HAP-1 (cell line): ENCODE data around the gene PPFIBP1.
"Not testable (repeated sequence)": the region's sequence is repeated elsewhere in the genome, so short reads cannot be mapped to it uniquely, and the experiment has no call there.

Experiments used
- DNase-seq, 2 experiments: peaks; one replicate each; pipeline ENCODE4 v3.0.0-alpha.2; 2016 to 2020; ENCODE audit warnings: low spot score in 2 of 2
- H3K27me3 ChIP-seq: fragments of 250-450 bp; sonication (Bioruptor Pico); 2 replicates; pipeline ENCODE4 v1.5.1; 2020; ENCODE audit warnings: low read depth, mild to moderate bottlenecking, moderate library complexity
- H3K36me3 ChIP-seq: fragments of 250-450 bp; sonication (Bioruptor Pico); replicated peaks from 2 replicates; pipeline ENCODE4 v1.5.1; 2020; ENCODE audit warnings: mild to moderate bottlenecking
- H3K4me1 ChIP-seq: fragments of 250-450 bp; sonication (Bioruptor Pico); 2 replicates; pipeline ENCODE4 v1.5.1; 2020; ENCODE audit warnings: mild to moderate bottlenecking
- H3K4me3 ChIP-seq: fragments of 250-450 bp; sonication (Bioruptor Pico); 2 replicates; pipeline ENCODE4 v1.5.1; 2020; ENCODE audit warnings: mild to moderate bottlenecking, moderate library complexity
- H3K9me3 ChIP-seq: fragments of 250-450 bp; sonication (Bioruptor Pico); 2 replicates; pipeline ENCODE4 v1.5.1; 2020; ENCODE audit warnings: mild to moderate bottlenecking, moderate library complexity
- in situ Hi-C: fragments of 300-500 bp; cut with MboI; formaldehyde crosslinking; loops from 3 replicates; pipeline ENCODE4 v1.14.3; 2020; ENCODE audit warnings: low sequenced_read_pairs, inconsistent platforms, mixed read lengths

The PPFIBP1 gene

GRCh38 chr12:27710592-27711316 is 186.7 kb downstream of the PPFIBP1 start, which contains the start of gene MRPS35:
MRPS35 (plus strand) TSS chr12:27710832; CDS start chr12:27710844, 12 bp downstream.
- Histone ChIP-seq H3K36me3 (peaks cover 5% of the 10 kb centered on the region; the same call in 1 of the 2 replicates), H3K4me1 (peaks cover 8% of the 10 kb centered on the region), H3K4me3 (peak within 1 kb of the TSS; percentile 85), H3K27me3 (no peaks in the 10 kb centered on the region), H3K9me3 (no peaks in the 10 kb centered on the region)
- in situ Hi-C loops = no loop called here
- DNase-seq = peak; percentile 79 to 92

- in situ Hi-C loops = no loop called here
- Histone ChIP-seq H3K9me3 (no peaks in the 10 kb centered on the region), H3K27me3 (no peaks in the 10 kb centered on the region), H3K4me1 (peaks cover 8% of the 10 kb centered on the region), H3K4me3 (peak overlapping the region; percentile 85), H3K36me3 (peaks cover 11% of the 10 kb centered on the region)
- DNase-seq = peak; percentile 36 to 42
These were observed 187.3 kb downstream of the PPFIBP1 start for GRCh38 chr12:27711317-27711682.

DNA sequence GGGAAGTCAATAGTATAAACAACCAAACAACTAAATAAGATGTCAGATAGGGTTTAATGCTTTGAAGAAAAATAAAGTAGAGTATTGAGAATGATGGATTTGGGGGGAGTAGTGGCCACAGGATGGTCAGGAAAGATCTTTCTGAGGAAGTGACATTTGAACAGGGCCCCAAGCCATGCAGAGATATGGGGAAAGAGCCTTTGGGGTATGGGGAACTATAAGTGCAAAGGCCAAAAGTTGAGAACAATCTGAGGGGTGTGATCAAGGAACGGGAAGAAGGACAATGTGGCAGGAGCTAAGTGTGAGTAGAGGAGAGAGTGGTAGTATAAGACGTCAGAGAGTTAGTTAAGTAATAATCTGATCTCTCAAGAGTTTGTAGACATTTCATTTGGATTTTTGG is 188.0 kb downstream of the PPFIBP1 start:
- DNase-seq = no peak
- H3K9me3 ChIP-seq = no peaks in the 10 kb centered on the region
- H3K36me3 ChIP-seq = peaks cover 15% of the 10 kb centered on the region
- in situ Hi-C loops = no loop called here
- H3K4me3 ChIP-seq = no peak overlapping the region
- H3K4me1 ChIP-seq = peaks cover 8% of the 10 kb centered on the region
- no peaks in the 10 kb centered on the region for H3K27me3 ChIP-seq

- no peaks in the 10 kb centered on the region for H3K4me1 ChIP-seq
- H3K27me3 ChIP-seq = no peaks in the 10 kb centered on the region
- H3K4me3 ChIP-seq = no peak overlapping the region
- in situ Hi-C loops = no loop called here
- H3K9me3 ChIP-seq = no peaks in the 10 kb centered on the region
- DNase-seq = no peak
- H3K36me3 ChIP-seq = peaks cover 33% of the 10 kb centered on the region
These were observed 199.2 kb downstream of the PPFIBP1 start for GRCh38 chr12:27723212-27723611.

- peaks cover 20% of the 10 kb centered on the region for H3K36me3 ChIP-seq
These were observed 206.1 kb downstream of the PPFIBP1 start for GRCh38 chr12:27730097-27730588.

GRCh38 chr12:27732281-27732680 is 208.3 kb downstream of the PPFIBP1 start:
- H3K4me3 ChIP-seq = no peak overlapping the region
- H3K36me3 ChIP-seq = peaks cover 20% of the 10 kb centered on the region
- H3K4me1 ChIP-seq = 0 out of 2 replicates have a peak, but pooled peaks cover 3% of the 10 kb centered on the region
- no peaks in the 10 kb centered on the region for H3K9me3 ChIP-seq
- no peak for DNase-seq
- H3K27me3 ChIP-seq = no peaks in the 10 kb centered on the region
- in situ Hi-C loops = loop anchor here (10.0 kb wide), 1 partner anchor 213 kb away; no protein-coding TSS in a partner anchor

More at GRCh38 chr12:27730097-27730588, 206.1 kb downstream of the PPFIBP1 start:
- in situ Hi-C loops = loop anchor here (10.0 kb wide), 1 partner anchor 215 kb away; no protein-coding TSS in a partner anchor
- Histone ChIP-seq H3K27me3 (no peaks in the 10 kb centered on the region), H3K9me3 (no peaks in the 10 kb centered on the region), H3K4me1 (0 out of 2 replicates have a peak, but pooled peaks cover 3% of the 10 kb centered on the region), H3K4me3 (no peak overlapping the region)
- no peak for DNase-seq

DNA sequence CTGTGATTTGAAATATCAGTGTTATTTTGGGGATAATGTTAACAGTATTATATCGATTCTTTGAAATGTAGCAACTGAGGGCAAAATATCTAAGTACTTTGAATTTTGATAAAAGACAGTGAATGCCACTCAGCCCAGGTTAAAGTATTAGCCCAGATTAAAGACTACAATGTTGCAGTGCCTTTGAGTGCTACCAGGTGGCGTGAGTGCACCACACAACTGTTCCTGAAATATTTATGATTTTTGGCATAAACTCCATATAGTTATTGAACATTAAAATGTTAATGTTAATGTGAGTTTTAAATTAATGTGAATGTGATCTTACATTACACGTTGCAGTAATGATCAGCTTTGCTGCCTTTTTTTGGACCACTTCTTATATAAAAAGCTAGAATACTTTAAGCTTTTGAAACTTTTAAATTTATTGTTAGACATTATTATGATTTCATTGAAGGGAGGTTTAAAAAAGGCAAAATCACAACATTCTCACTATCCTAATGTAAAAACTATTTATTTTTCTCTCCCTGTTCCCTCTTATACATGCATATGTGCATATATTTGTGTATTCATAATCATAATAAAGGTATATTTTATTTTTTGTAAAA is 209.1 kb downstream of the PPFIBP1 start:
- in situ Hi-C loops = loop anchor here (10.0 kb wide), 1 partner anchor 212 kb away; no protein-coding TSS in a partner anchor
- DNase-seq = peak; percentile 38 to 41
- Histone ChIP-seq H3K36me3 (peaks cover 24% of the 10 kb centered on the region), H3K4me3 (no peak overlapping the region), H3K27me3 (no peaks in the 10 kb centered on the region), H3K4me1 (0 out of 2 replicates have a peak, but pooled peaks cover 3% of the 10 kb centered on the region), H3K9me3 (no peaks in the 10 kb centered on the region)

DNA sequence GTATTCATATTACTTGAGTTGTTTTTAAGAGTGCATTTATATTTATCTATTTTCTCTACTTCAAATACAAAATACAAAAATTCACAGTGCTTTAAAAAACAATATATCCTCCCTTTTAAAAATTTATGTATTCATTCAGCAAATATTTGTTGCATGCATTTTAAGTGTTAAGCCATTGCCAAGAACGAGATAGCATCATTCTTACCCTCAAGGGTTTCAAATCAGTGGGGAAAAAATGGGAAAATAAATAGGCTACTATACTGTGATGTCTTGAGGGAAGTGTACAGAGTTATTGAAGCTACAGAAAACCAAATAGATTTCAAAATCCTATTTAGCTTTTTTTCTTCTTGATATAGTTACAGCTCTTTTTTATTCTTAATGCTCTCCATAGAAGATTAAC is 209.8 kb downstream of the PPFIBP1 start:
- no peak for DNase-seq

DNA sequence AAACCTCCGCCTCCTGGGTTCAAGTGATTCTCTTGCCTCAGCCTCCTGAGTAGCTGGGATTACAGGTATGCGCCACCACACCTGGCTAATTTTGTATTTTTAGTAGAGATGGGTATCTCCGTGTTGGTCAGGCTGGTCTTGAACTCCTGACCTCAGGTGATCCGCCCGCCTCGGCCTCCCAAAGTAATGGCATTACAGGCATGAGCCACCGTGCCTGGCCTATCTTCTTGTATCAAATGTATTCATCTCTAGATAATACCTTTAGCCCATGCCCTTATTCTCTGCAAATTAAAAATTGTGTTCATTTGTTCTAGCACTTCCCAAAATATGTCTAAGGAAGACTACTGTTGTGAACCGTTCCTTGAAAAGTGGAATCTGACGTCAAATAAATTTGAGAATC is 210.3 kb downstream of the PPFIBP1 start:
- peaks cover 29% of the 10 kb centered on the region for H3K36me3 ChIP-seq
- DNase-seq, H3K27me3 ChIP-seq, H3K9me3 ChIP-seq, H3K4me1 ChIP-seq, H3K4me3 ChIP-seq: not testable (repeated sequence)
- in situ Hi-C loops = loop anchor here (10.0 kb wide), 1 partner anchor 210 kb away; no protein-coding TSS in a partner anchor

More for the DNA sequence above, 209.8 kb downstream of the PPFIBP1 start:
- no peaks in the 10 kb centered on the region for H3K9me3 ChIP-seq
- no peaks in the 10 kb centered on the region for H3K4me1 ChIP-seq
- in situ Hi-C loops = loop anchor here (10.0 kb wide), 1 partner anchor 211 kb away; no protein-coding TSS in a partner anchor
- peaks cover 29% of the 10 kb centered on the region for H3K36me3 ChIP-seq
- H3K4me3 ChIP-seq = no peak overlapping the region
- no peaks in the 10 kb centered on the region for H3K27me3 ChIP-seq

DNA sequence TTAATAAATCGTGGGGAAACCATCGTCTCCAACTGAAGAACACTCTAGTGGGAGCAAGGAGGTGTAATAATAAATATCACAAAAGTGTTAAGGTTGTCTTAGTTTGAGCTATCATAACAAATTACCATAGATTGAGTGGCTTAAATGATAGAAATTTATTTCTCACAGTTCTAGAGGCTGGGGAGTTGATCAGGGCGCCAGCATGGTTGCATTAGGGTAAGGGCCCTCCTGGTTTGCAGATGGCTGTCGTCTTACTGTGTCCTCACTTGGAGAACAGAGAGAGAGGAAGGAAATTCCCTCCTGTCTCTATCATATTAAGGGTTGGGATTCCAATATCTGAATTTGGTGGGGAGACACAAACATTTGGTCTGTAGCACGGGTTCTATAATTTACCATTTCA is 219.6 kb downstream of the PPFIBP1 start:
- Histone ChIP-seq H3K4me3 (no peak overlapping the region), H3K9me3 (no peaks in the 10 kb centered on the region), H3K36me3 (peaks cover under 1% of the 10 kb centered on the region), H3K4me1 (no peaks in the 10 kb centered on the region; the same call in 1 of the 2 replicates), H3K27me3 (no peaks in the 10 kb centered on the region)
- no peak for DNase-seq
- in situ Hi-C loops = no loop called here
